Fibroblast of skin of right quadriceps (primary cell): ENCODE results near the gene TMEM131.

Experiments used
- DNase-seq: peaks from one replicate; pipeline ENCODE4 v3.0.0-alpha.2; 2013

Gene TMEM131

DNA sequence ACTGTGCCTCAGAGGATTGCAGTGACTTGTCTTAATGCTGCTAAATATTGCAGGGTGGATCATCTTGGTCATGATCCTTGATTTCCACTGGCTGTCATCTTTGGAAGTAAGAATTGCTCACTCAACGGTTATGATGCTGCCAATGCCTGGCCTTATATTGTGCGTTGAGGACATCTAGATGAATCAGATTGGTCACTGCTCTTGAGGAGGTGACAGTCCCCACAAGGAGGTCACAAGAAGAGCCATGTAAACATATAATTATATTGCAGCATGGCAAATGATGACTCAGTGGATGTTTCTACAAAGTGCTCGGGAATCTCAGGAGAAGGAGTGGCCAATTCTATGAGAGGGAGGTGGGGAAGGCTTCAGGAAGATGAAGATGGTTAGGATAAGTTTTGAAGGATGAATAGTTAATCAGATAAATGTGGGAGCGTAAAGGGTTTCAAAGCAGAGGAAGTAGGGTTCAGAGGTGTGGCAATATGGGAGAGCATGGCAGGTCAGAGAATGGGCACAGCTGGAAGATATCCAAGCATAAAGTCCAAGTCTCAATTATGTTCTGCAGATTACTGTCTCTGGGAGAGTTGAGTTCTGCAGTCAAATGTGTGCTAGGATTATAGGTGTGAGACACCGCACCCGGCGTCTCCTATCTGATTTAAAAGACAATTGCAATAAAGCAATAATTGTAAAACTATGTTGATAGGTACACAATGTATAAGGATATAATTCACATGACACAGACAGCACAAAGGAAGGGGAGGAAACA lies 21.3 kb upstream of the TMEM131 start:
- no peak for DNase-seq

DNA sequence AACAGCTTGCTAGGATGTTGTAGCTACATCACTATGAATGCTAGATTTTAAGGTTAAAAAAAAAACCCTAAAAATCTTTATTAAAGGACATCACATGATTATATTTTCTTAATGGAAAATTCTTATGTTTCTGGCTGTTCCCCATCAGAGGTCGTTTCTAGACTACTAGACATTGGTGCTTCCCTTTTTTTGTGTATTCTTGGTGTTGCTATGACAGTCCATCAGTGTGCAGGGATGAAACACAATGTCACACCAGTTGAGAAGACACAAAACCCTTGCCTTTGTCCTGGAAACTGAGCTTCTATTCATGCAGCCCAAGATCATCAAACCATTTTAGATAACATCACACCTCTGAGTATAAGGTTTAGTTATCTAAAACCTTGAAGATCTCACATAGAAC lies 19.9 kb upstream of the TMEM131 start:
- no peak for DNase-seq

DNA sequence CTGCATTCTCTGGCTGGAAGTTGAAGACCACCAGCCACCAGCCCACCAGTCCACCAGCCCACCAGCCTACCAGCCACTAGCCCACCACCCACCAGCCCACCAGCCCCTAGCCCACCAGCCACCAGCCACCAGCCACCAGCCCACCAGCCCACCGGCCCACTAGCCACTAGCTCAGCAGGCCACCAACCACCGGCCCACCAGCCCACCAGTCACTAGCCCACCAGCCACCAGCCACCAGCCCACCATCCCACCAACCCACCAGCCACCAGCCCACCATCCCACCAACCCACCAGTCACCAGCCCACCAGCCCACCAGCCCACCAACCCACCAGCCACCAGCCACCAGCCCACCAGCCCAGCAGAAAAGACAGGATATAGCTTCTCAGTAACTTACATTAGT lies 18.6 kb upstream of the TMEM131 start:
- no peak for DNase-seq

DNA sequence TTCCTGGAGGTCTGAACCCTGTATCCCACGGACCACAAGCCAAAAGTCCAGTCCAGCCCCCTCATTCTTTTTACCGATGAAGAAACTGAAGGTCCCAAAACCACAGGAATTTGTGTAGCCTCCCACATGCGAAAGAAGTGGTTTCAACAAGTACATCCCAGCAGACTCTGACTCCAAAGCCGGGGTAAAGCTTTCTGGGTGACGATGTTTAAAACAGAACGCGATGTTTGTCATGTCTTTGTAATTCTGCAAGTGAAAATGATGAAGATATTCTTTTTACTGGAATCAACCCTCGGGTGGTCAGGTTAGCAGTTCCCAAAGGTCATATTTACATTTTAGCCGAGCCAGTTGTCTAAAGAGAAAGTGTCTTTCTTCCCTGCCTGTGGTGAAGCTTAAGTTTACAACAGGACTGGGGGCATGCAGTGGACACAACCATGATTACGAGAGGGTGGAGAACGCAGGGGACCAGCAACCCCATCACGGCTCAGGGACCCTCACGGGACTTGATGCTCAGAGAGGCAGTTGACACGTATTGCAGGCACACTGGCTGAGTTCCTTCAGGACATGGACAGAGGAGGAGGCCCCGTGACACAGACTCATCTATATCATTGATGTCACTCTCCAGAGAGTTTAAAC lies 17.8 kb upstream of the TMEM131 start:
- DNase-seq, result peak; percentile 29

DNA sequence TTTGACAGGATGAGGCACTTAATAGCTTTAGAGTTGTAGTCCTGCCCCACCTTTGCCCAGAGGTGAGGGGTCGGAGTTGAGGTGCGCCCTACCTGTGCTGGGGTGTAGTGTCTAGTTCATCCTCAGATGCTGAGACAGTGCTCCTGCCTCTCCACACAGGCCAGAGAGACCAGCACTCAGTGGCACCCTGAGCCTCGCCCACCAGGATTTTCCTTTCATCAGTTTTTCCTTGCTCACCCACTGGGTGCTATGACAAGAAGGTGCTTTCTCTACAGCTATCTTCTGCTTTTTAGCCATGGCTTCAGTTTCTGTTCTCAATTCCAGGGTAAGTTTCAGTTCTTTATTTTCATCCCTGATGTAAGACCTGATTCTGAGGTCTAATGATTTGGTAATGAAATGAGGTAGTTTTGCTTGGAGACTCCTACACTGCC lies 16.8 kb upstream of the TMEM131 start:
- no peak for DNase-seq

DNA sequence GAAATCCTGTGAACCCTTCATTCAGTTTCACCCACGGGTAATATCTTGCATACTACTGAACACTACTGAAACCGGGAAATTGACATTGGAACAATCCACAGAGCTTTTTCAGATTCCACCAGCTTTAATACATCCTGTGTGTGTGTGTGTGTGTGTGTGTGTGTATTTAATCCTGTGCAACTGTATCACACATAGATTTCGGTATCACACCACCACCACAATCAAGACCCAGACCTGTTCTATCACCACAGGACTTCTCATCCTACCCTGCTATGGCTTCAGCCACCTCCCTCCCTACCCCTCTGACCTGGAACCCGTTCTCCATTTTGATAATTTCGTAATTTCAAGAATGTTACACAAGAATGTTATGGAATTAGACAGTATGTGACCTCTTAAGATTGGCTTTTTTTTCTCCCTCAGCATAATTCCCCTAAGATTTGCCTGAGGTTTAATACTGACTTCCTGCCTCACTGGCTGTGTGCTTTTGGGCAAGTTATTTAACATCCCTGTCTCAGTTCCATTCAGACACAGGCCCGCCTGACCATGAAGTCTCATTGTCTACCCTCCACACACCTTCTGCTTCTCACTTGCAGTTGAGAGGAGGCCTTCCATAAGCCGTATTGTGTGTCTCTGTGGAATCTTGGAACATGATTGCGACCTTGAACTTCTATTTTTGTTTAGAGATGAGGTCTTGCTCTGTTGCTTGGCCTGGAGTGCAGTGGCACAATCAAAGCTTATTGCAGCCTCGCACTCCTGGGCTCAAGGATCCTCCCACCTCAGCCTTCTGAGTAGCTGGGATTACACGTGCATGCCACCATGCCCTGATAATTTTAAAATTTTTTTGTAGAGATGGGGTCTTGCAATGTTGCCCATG lies 14.4 kb upstream of the TMEM131 start:
- DNase-seq, result peak; percentile 36

DNA sequence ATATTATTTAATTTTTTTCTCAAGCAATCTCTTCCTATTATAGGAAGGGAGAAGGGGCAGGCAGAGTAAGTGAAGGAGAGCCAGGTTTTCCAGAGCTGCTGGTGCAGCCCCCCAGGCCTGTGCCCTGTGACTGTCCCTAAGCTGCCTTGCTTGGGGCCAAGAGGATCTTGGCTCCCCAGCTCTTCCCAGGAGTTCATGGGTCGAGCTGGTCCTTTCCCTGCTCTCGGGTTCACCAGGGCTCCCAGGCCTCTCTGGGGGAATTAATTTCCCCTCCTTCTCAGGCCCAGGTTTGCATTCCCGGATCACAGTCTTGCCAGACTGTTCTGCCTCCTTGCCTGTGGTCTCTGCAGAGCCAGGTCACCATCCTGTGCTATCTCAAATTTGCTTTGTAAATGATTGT lies 12.7 kb upstream of the TMEM131 start:
- DNase-seq, result no peak

DNA sequence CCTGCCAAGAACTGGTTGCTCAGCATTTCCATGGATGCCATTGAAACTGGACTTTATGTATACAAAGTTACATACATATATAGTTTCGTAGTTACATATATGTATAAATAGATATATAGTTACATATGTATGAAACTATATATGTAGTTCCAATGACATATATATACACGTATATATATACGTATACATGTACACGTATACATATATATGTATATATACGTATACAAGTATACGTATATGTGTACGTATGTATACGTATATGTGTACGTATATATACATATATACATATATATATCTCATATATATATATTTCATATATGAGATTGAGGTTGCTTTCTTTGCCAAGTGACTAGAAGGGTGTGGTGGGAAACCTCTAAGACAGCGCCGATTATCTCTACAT lies 10.6 kb upstream of the TMEM131 start:
- DNase-seq, result no peak

DNA sequence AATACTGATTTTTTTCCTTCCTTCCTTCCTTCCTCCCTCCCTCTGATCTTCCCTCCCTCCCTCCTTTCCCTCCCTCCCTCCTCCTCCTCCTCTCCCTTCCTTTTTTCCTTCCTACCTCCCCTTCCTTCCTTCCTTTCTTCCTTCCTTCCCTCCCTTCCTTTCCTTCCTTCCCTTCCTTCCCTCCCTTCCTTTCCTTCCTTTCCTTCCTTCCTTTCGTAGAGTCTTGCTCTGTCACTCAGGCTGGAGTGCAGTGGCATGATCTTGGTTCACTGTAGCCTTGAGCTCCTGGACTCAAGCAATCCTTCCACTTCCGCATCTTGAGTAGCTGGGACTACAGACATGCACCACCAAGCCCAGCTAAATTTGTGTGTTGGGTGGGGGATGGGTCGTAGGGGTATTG lies 8.9 kb upstream of the TMEM131 start:
- DNase-seq, result no peak

DNA sequence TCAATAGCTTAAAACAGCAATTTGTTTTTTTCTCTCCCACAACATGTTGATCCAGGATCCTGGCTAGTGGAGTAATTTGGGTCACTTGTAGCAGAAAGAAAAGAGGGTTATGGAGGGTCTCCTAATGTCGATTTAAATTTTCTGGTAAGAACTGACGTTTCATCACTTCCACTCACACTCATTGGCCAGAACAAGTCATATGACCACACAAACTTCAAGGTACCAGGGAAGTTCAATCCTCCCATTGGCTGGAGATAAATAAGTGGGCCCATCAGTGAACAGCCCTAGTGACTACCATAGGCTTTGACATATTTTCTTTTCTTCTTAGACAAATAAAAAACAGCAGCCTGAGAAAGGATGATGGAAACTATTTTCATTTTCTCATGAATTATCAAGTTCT lies 8.3 kb upstream of the TMEM131 start:
- no peak for DNase-seq

DNA sequence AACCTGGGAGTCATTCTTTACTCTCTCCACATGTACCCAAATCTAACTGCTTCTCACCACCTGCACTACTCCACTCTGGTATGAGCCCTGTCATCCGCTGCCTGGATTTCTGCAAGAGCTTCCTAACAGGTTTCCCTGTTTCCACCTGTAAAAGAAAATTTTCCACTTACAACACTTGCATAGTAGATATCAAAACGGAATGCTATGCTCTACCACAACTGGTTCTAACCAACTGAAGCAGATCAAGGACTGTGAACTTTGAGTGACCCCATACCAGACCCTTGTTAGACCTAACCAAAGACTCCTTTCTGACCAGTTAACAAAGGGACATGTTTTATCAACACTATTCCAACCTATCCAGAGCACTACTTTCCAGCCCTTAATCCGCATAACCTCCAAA lies 3.8 kb upstream of the TMEM131 start:
- DNase-seq, result no peak

DNA sequence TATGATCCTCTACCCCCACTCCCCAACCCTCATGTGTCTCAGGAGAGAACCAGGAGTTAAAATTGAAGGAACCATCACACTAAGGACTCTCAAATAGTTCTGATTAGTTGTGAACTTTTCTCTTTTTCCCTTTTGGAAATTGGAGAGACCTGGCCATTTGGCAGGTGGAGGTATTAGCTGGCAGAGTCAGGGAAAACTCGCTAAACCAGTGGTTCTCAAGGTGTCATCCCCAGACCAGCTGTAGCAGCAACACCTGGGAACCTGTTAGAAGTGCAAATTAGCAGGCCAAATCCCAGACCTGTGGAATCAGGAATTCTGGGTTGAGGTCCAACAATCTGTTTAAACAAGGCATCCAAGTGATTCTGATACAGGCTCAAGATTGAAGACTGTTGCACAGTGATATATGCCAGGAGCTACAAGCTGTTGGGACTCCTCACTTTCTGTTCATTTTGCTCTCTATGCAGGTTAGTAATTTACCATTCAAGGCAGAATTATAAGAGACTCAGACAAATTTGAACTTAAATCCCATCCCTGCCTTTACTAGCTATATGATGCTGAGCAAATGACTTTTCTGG lies 2.8 kb upstream of the TMEM131 start:
- DNase-seq, result no peak

DNA sequence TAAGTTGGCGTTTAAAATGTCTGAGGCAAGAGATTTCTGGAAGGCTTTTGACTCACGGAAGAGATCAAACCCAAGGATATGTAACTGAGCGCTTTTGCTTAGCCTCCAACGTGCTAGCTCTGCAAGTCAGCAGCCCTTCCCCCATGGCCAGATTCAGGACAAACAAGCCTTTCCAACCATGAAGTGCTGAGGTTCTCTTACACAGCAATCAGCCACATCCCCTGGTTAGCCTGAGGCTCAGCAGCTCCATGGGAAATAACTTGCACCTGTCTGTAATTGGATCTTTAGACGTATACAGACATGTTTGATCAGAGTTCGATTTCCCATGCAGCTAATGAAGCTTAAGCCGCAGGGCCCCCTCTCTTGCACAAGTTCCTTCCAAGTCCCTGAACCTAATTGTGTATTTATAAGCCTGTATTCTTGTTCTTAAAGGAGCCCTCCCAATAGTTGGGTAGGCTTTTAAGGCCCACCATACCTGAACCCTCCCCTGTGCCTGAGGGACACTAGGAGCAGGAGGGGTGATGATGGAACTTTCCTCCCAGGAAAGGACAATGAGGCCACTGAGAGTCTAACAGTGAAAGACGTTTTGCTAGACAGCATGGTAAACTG lies 2.1 kb upstream of the TMEM131 start:
- no peak for DNase-seq

DNA sequence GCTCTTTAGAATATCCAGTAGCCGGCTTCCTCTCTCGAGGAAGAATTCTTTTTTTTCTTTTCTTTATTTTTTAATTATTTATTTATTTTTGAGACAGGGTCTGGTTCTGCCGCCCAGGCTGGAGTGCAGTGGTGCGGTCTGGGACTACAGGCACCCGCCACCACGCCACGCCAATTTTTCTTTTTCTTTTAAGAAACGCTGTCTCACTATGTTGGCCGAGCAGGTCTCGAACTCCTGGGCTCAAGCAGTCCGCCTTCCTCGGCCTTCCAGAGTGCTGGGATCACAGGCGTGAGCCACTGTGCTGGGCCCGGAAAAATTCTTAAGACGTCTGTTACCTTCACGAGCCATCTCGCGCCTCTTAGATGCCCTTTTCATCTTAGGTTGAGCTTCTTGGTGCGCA lies 931 bp upstream of the TMEM131 start:
- no peak for DNase-seq

DNA sequence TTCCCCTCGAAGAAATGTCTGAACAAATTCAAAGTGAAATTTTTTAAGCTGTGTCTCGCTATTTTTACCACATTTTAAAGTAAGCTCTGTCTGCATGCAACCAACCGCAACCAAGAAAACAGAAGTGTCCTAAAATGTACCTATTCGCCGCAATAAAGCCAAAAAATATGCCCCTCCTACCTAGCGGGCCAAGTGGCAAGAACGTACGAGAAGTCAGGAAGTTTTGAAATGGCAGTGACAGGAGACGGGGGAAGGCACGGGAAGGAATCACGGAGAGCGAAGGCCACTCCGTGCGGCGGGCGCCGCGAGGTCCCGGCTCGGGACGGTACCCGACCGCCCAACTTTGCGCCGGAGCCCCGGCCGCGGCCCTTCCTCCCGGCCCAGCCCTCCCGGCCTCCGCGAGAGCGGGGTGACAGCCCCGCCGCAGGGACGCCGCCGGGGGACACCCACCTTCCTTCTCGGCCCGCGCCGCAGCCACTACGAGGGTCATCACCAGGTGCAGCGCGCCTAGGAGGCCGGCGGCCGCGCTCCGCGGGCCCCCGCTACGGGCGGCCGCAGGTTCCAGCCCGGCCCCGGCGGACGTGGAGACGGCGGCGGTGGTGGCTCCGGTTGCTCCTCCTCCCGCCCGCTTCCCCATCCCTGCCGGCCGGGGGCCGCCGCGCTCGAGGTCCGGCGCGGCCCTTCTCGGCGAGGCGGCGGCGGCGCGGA lies 568 bp downstream of the TMEM131 start:
- DNase-seq, result peak; percentile 46

DNA sequence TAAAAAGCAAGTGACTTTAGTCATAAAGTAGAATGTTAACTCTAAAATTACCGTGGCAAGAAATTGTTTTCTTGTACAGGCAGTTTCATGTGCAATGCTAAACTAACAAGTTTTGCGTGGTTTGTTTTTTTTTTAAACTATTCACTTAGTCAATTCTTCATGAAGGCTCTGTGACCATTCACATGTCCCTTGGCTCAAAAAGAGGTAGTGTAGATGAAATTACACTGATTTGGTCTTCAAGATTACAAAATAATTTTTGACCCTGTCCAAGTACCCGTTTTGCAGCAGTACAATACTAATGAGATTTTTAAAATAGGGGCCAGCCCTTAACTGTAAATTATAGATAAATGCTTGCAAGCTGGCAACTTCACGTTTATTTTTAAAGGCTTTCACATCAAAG lies 1.3 kb downstream of the TMEM131 start:
- DNase-seq, result no peak

DNA sequence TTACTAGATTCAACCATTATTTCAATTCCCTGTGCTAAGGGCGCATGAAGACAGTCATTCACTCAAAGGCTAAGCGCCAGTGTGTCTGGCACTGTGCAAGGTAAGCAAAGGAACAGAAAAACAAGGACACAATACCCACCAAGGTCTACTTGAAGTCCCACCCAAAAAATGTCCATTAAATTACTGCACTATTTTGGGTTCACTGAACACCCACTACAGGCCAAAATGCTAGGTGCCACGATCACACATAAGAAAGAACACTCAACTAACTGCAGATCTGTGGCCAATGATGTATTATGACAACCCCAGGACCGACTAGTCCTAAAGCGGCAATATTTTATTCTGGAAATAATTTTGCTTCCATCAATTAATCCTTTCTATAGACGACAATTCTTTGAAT lies 1.8 kb downstream of the TMEM131 start:
- no peak for DNase-seq

DNA sequence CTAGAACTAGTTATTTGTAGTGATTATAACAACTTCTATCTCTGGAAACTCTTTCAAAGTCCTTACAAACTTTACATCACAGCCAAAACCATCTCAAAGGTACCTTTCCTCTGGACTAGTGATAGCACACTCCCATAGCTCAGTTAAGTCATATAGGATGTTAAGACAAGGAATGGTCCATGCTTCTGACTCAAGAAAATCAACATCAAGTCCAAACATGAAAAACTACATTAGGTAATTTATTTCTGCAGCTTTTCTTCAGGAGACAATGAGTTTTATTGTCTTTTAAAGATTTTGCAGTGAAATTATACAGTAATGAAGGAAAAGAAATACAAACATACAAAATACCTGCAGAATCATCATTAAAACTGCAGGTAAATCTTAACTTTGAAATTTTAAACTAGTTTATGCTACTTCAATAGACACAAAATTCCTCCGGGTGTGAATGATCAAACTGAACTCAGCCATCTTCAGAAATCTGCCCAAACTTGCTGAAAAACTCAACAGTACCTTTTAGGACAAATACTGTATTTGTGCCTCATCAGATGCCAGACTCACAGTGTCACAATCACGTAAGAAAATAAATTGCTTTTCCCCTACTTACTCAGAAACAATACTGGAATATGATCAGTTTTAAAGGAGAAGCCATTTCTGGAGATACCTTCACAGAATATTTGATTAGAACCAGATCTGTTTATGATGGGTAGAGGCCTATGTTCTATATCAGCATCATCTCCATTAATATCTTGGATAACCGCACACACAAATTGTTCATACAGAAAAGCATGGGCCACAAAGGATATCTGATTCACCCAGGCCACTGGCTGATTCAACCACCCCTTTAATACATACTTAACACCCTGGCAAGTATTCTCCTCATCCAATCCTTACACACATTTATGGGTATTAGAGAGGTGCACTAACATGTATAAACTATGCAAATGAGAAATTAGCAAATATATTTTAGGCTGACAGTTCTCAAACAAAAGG lies 2.6 kb downstream of the TMEM131 start:
- no peak for DNase-seq

DNA sequence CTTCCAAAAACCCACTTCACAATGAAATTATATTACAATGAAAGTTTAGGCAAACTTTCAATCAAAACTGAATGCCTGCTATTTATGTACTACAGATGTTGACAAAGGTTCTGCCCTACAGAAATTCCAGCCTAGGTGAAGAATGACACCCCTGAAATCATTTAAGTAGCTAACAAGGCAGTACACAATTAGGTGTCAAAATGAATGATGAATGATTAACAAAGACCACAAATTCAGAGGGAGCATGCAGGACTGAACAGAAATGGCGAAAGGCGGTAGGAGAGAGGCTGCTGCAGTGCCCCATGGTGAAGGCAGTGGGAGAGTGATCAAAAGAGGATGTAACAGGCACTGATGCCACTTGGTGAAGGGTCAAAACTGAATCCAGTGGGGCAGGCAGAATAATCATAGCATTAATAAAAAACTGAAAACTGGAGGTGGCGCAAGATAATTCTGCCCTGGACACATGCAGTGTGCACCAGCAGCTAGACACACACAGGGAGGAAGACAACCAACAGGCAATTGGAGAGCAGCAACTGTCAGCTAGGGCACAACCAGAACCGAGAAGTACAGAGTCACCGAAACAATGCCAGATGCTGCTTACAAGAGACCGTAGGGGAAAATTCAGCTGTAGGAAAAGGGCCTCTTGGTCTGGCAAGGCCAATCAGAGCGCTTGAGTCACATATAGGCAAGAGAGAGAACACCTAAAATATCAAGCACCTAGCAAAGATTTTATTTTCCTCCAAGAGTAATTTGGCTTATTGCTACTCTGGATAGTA lies 4.5 kb downstream of the TMEM131 start:
- DNase-seq, result no peak

DNA sequence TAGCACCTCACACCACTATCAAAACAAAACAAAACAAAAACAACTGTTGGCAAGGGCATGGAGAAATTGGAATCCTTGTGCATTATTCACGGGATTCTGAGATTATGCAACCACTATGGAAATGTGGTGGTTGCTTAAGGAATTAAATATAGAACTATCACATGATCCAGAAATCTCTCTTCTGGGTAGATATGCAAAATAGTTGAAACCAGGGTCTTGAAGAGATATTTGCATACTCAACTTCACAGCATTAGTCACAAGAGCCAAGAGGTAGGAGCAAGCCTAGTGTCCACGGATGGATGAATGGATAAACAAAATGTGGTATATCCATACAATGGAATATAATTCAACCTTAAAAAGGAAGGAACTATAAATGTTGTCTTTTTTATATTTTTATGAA lies 7.0 kb downstream of the TMEM131 start:
- DNase-seq, result no peak
